GM19043 (cell line): ENCODE data around the gene PYY.
"Not testable (repeated sequence)": the region's sequence is repeated elsewhere in the genome, so short reads cannot be mapped to it uniquely, and the experiment has no call there.

ENCODE experiments used
- ATAC-seq: cut with Tn5 transposase; IDR thresholded peaks from one replicate; pipeline ENCODE4 v1.9.1; 2021; ENCODE audit warnings: low read depth; ENCODE audit not compliant: unreplicated experiment

PYY gene

DNA sequence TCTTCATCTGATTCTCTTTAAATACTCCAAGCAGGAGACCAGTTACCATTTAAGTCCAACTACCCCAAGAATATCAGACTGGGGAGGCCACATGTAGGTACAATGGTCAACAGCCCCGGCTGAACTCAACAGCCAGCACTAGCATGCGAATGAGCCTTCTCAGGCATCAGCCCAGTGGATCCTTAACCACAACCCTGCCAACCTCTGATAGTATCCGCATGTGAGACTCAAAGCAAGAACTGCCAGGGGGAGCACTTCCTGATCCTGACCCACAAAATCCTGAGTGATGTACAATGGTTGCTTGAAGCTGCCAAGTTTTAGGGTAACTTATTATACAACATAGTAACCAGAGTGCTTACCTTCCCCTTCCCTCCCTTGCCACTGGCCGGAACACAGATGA, 4.0 kb downstream of the PYY start:
- no peak for ATAC-seq

DNA sequence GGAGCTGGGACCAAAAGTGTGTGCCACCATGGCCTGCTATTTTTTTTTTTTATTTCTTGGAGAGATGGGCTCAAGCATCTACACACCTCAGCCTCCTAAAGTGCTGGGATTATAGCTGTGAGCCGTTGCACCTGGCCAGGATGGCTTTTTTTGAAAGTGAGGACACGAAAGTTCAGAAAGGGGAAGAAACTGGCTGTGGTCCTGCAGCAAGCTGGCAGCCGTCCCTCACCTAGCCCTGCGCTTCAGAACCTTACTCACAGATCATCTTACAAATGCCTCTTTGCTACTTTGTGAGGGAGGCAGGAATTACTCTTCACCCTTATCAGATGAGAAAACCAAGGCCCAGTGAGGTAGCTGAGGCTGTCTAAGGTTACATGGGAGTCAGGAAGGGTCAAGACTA, 7.0 kb downstream of the PYY start:
- ATAC-seq, result no peak

DNA sequence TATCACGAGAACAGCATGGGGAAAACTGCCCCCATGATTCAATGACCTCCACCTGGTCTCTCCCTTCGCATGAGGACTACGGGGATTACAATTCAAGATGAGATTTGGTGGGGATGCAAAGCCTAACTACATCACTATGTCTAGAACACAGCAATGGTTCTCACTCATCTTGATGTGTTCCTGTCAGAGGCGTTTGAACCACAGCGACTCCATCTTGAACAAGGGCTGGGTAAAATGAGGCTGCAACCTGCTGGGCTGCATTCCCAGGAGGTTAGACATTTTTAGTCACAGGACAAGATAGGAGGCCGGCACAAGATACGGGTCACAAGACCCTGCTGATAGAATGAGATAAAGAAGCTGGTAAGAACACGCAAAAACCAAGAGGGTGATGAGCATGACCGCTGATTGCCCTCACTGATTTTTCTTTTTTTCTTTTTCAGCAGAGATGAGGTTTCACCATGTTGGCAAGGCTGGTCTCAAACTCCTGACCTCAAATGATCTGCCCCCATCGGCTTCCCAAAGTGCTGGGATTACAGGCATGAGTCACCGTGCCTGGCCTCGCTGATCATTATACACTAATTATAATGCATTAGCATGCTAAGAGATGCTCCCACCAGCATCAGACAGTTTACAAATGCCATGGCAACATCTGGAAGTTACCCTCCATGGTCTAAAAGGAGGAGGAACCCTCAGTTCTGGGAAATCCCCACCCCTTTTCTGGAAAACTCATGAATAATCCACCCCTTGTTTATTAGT, 8.5 kb downstream of the PYY start:
- no peak for ATAC-seq

DNA sequence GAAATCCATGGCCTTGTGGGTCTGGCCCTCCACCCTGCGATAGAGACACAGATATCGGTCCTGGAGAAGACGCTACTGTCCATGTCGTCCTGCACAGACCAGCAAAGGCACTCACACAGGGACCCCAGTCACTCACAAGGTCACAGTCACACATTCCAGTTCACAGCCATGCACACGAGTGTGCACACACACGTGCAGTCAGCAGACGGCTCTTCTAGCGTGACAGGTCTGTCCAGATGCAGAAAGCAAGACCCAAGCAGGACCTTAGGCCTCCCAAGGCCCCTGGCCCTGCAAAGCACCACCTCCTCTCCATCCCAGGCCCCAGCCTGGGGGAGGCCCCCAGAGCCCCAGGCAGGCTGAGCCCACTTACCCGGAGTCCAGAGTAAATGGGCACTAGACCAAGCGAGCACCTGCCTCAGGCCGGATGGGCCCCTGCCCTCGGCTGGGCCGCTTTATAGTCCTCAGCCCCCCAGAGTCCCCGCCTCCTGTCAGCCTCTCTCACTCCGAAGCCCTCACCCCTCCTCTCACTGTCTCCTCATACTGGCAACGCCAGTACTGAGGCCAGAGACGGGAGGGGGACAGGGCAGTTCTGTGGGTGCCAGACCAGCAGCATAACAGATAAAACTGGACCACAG, 11.6 kb downstream of the PYY start, which contains the start of gene PPY:
Gene PPY (minus strand): TSS at position 426 of the 635 bp plus-strand sequence. CDS start 822 bp downstream, outside the sequence.
- no peak for ATAC-seq

DNA sequence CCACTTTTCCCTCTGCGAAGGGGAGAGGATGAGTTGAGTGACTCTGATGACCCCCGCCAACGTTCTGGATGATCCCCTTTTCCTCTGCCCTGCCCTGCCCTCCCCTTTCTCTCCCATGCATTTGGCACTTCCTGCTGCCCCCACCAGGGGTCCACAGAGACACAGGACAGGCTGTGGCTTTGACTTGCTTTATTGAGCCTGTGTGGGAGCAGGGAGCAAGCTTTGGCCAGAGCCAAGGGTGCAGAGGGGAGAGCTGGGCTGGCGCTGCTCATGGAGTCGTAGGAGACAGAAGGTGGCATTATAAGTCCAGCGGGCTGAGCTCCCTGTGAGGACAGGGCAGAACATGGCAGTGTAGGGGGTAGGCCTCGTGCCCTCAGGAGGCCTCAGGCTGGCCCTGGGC, 13.1 kb downstream of the PYY start:
- no peak for ATAC-seq

DNA sequence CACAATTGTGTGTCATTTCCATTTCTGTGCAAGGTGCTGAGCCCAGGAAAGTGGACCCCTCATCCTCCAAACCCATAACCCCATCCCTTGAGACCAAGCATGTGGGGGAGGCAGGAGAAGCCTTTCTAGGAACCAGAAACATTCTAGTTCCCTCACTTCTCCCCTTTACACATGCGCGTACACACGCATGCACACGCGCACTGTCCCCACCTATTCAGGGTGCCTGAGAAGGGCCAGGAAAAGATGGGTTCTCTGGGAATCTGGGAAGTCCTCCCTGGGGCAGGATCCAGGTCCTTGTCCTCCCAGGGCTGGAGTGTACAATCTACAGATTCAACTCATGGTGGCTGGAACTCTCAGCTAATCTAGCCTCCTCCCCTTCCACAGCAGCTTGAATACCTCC, 13.9 kb downstream of the PYY start:
- ATAC-seq, result no peak

DNA sequence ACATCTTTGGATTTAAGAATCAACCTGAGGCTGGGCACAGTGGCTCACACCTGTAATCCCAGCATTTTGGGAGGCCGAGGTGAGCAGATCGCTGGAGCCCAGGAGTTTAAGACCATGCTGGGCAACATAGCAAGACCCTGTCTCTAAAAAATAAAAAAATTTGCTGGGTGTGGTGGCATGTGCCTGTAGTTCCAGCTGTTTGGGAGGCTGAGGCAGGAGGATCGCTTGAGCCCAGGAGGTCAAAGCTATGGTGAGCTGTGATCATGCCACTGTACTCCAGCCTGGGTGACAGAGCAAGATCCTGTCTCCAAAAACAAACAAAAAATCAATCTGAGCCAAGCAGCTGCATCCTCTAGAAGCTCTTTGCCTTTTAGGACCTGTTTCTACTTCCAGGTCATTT, 14.3 kb downstream of the PYY start:
- not testable (repeated sequence) for ATAC-seq

DNA sequence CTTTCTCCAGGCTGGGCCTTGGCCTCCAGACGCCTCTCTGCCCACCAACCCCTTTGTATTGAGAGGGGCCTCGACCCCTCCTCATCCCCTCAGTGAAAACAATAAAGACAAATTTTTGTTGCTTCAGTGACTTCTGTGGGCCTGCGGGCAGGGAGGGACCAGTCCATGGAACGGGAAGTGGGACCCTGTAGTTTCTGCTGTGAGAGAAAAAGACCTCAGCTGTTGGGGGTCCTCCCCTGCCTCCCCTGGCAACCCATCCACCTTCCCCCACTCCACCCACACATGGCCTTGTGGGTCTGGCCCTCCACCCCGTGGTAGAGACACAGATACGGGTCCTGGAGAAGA, 14.9 kb downstream of the PYY start:
- no peak for ATAC-seq

DNA sequence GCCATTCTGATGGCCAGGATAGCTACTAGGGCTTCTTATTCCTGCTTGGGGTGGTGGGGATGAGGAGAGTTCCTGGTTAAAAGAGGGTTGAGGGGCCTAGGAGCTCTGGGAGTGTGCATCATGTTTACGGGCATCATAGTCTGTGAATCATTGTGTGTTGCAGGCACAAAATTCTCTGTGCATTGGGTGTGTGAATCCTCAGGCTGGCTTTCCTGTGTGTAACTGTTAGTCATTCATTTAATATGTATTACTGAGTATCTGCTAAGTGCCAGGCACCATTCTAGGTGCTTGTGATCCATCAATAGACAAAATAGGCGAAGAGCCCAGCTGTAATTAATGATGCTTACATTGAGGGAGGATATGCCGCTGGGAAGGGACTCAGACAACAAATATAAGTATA, 17.3 kb downstream of the PYY start:
- no peak for ATAC-seq

DNA sequence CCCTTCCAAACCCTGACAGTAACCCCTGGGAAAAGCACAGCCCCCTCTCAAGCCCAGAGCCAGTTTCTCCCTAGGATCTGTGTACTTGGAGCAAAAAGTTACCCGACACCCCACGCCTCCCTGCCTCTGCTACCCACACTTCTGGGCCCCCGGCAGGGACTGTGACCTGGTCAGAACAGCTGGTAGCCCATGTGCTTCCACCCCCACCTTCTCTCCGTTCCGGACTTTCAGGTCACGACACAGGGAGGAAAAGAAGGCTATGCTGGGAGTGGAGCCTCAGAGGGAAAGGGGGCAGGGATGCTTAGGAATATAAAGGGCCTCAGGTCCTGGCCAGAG, 17.8 kb downstream of the PYY start:
- ATAC-seq, result no peak

DNA sequence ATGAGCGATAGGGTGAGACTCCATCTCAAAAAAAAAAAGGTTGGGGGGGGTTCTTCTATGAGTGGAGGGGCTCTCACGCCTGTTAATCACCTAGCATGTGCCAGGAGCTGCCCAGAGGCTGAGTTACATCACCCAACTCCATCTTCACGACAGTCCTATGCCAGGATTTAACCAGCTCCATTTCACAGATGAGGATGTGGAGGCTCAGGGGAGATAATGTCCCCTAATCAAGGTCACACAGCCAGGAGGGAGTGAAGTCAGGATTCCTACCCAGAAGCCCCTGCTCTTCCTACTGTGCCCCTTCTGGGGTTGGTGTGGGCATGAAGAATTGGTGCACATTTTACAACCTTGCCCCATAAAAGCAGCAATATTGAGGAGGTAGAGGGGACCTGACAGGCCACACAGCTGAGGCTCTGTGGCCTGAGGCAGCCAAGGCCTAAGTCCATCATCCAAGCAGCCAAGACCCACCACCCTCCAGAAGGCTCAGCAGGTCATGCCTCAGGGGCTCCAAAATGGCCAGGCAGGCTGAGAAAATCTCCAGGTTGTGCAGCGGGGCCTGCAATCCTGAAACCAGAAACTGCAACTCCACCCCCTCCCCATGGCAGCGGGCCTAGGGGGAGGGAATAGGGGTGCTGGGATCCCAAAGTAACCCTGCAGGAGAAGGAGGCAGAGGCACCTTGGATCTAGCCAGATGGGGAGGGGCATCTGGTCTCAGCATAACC, 18.4 kb downstream of the PYY start:
- no peak for ATAC-seq

DNA sequence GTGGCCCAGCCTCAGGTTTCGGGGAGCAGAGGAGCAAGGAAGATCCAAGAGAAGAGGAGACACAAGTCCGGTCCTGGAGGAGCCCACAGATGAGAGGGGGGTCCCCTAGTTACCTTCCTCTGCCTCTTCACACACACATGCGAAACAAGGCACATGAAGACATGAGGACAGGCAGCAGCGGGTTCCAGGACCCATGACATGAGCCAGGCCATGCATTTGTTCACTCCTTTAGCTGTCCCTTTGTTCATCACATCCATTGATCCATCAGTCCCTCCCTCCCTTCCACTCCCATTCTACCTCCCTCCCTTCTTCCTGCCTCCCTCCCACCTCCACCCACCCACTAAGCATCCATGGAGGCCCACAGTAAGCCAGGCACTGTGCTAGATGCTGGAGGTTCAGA, 20.8 kb downstream of the PYY start:
- ATAC-seq, result no peak

DNA sequence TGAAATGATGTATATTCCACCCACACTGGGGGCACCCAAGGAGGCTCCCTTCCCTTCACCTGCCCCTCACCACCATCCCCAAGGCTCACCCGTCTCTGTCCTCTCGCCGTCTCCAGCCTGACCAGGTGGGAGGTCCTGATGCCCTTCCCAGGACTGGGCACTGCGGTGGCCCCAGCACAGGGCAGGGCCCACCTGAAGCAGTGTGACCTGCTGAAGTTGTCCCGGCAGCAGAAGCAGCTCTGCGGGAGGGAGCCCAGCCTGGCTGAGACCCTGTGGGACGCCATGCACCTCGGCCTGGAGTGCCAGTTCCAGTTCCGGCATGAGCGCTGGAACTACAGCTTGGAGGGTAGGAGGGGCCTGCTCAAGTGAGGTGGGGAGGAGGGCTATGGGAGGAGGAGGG, 21.4 kb downstream of the PYY start:
- no peak for ATAC-seq

DNA sequence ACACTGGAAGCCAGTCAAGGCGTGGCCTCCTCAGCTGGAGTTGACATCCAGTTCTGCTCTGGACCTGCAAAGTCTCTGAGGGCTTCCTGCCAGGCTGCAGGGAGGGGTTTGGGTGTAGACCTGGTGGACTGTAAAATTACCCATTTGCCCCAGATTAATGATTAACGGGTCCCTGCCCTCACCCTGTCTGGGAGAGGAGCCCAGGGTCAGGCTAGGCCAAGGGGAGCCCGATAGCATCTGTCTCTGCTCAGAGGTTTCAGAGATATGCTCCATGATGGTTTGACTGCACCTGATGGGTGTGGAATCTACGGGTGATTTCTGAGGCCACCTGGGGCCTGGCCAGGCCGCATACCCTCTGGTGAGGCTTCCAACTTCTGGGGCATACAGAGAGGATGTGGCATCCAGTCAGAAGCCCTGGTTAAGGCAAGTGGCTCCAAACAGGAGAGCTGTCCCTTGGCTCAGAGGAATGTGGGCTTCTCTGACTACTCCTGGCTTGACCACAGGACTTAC, 22.6 kb downstream of the PYY start:
- no peak for ATAC-seq

DNA sequence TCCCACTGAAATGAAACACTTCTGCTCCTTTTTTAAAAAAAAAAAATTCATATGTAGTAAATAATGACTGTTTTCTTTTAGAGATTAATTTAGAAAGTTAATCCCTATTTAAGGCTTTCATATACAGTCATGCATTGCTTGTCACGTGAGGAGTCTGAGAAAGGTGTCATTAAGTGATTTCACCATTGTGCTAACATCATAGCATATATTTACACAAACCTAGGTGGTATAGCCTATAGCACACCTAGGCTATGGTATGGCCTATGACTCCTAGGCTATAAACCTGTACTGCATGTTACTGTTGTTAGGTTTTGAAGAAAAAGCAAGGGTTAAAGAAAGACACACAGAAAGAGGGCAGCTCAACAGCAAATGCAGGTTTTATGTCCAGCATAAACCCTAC, 25.1 kb downstream of the PYY start:
- ATAC-seq, result no peak

DNA sequence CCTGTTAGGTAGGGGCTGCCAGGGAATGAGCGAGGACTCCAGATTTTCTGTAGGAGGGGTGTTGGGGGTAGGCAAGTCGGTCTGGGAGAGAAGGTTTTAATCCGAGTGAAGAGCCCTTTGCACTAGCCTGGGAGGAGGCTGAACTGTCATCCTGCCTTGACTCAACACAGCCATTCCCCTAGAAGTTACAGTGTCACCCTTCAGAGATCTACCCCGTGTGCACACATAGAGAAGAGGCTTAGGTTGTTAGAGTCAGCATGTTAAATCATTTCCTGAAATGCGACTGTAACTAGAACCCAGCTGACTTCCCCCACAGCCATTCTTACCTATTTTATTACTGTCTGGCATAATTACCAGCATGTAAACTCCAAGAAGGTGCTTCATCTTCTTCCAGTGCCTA, 25.8 kb downstream of the PYY start:
- ATAC-seq, result not testable (repeated sequence)

DNA sequence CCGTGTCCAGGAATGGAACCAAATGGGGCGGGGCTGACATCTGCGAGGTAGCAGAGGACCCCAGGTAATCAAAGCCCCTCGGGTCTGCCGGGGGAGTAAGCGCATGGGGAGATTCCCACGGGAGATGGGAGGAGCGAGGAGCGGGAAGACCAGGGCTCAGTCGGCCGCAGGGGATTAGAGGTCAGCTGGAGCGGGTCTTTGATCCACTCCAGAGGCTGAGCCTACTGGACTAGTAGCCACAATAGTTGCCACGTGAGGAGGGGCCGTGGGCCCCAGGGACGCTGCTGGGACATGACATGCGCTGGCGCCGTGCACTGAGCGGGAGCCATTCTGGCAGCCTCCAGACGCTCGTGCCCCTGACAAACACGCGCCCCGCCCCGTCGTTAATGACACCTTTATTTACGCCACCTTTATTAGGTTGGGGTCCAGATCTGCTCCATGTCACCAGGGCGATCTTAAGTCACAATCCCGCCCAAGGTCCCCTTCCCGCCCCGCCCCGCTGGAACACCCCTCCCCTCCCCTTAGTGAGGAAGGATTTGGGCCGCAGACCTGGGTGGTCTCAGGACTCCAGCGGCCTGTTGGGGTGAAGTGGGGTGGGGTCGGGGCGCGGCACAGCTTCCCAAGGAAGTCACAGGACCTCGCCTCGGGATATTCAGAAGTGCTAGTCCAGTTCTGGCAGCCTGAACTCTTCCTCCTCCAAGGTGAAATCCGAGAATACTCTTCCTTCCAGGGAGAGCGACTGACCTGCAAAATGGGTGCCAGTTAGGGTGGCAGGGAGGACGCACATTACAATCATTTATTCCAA, 26.5 kb downstream of the PYY start:
- ATAC-seq, result no peak

DNA sequence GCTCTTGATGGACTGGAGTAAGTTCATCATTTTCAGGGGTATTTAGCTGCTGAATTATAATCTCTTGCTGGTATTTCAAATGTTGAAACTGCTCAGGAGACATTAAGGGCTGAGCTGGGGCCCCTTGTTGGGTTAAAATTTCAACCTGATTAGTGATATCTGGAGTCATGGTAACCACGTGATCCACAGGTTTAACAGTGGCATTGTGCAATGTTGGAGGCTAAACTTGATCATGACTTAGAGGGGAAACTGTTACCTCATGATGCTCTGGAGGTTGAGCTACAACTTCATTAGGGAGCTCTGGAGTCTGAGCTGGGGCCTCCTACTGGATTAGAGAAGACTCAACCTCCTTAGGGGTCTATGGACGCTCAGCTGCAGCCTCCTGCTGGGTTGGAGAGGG, 29.2 kb downstream of the PYY start:
- ATAC-seq, result no peak

DNA sequence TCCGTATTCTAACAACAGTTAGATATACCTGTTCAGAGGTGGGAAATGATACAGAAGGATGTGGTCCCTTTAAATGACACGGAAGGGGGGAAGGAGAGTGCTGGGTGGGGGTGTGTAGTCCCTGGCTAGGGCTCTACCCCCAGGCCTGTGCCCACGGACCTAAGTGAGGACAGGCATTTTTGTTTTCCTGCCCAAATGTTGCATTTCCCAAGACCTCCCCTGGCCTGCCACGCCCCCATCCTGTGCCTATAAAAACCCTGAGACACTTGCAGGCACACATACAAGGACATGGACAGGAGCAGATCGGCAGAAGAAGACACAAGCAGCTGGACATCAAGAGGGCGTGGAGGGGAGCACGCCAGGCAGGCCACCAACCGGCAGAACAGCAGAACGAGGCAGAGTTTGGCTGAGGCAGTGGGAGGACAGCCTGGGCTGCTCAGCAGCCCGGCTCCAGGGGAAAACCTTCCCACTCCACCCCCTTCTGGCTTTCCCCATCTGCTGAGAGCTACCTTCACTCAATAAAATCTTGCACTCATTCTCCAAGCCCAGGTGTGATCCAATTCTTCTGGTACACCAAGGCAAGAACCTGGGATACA, 33.1 kb downstream of the PYY start:
- no peak for ATAC-seq

DNA sequence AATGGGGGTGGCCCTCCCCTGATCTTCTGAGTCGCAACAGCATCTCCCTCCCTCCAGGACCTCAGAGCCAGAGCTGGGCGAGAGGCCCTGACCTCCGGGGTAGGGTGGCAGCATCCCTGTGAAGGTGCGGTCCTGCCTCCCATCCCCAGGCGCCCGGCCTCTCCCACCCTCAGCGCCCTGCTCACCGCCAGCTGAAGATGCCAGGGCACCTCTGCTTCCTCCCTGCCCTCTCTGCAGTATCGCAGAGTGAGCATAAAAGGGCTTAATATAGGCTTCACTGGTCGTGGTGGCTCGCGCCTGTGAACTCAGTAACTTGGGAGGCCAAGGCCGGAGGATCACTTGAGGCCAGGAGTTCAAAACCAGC, 35.7 kb downstream of the PYY start:
- ATAC-seq, result no peak
